ENCODE data around the gene SEPTIN3.

DNA sequence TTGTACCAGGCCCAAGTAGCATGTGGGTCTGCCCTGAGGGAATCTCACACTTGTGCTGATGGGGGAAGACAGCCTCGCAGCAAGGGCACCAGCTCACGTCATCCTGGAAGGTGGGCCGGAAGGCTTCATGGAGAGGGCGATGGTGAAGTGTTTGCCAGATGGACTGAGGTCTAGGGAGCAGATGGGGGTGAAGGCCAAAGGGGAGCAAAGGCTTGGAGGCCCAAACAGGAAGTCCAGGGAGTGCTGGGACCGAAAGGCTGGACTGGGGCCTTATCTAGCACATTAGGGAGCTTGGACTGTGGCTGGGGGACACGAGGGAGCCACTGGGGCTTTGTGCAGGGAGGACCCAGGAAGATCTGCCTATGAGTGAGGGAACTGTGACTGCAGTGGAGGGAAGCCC, 41.4 kb upstream of the SEPTIN3 start:
- TF ChIP-seq CTCF (IDR thresholded peaks at IDR 0.05; ENCODE audit: low read depth, low read length) (no peak), EZH2phosphoT487 (IDR thresholded peaks at IDR 0.05; ENCODE audit: low read depth) (no peak)

All from OCI-LY3 (cell line).